NB4 (cell line): ENCODE data around the gene TRPV3.

Experiments
- DNase-seq: peaks from one replicate; pipeline ENCODE4 v3.0.0; 2010; ENCODE audit warnings: low read depth
- H3K4me3 ChIP-seq: one replicate; pipeline ENCODE4 v1.5.1; 2011; ENCODE audit warnings: mild to moderate bottlenecking, low read depth, low read length, moderate library complexity
- CTCF ChIP-seq: IDR thresholded peaks from one replicate; pipeline ENCODE4 v1.5.1; 2012; ENCODE audit warnings: low read depth, low read length
- MYC ChIP-seq: IDR thresholded peaks from 2 replicates; pipeline ENCODE4 v1.6.1; 2011; ENCODE audit warnings: low read depth, low read length
- POLR2A ChIP-seq: IDR thresholded peaks from 2 replicates; pipeline ENCODE4 v1.6.1; 2011; ENCODE audit warnings: mild to moderate bottlenecking; ENCODE audit not compliant: insufficient read length; ENCODE audit errors: extremely low read depth
- TF ChIP-seq, protein P1 (sequence below): IDR thresholded peaks from 2 replicates; pipeline ENCODE4 v1.6.1; 2011; ENCODE audit warnings: low read depth, low read length

TRPV3 gene

DNA sequence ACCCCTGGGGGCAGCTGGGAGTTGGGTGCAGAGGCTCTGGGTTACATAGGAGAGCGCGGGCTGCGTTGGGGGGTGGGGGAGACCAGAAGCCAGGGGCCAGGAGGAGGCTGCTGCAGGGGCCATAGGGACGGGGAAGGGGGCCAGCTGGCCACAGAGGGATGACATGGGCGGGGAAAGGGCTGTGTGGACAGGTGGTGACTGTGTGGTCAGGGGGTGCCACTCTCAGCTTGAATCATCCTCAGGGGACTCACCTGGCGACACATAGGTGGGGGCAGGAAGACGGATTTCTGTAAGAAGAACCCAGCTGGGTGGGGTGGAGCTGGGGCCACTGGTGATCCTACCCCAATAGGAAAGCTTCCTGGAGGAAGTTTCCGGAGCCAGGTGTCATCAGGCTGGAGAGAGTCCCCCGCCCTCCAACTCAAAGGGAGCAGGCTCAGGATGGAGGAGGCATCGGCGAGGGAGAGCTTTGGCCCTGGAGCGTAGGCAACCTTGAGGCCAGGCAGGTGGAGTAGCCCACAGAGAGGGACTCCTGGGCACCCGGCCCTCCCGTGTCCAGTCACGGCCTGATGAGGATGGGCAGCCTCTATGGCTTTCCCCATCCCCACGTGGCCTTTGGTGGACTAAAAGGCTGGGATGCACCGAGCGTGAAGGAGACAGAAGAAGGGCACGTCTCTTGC, 1.2 kb downstream of the TRPV3 start:
- TF ChIP-seq, protein P1, sequence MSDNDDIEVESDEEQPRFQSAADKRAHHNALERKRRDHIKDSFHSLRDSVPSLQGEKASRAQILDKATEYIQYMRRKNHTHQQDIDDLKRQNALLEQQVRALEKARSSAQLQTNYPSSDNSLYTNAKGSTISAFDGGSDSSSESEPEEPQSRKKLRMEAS: no peak
- TF ChIP-seq POLR2A: no peak
- TF ChIP-seq CTCF: no peak
- no peak for TF ChIP-seq MYC
- DNase-seq: no peak
- H3K4me3 ChIP-seq: no peak overlapping the region

DNA sequence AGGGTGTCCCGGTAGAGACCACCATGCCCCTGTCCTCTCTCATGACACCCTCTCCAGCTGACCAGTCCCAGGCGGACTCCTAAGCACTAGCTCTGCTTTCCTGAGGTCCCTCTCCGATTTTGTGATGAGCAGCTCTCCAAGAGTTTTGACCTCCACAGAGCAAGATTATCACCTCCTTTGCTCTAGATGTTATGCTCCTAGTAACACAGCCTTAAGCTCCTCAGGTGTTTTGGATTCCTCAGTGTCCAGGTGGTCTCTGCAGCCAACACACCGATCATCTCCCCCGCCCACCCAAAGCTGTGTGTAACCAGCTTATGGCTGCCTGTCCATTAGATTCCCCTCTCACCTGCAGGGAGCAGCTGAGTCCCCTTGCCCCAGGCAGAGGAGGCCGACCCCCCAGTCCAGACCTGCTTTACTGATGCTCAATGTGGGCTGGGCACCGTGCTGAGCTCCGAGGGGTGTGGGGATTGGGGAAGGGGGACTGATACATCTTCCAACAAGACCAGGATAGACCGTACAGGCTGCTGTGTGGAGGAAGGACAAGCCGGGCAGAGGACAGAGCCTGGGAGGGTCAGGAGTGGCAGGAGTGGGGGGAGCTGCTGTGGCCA, 2.3 kb downstream of the TRPV3 start:
- TF ChIP-seq, protein P1: no peak
- TF ChIP-seq POLR2A (no peak), MYC (no peak), CTCF (no peak)
- DNase-seq: no peak
- no peak overlapping the region for H3K4me3 ChIP-seq

GRCh38 chr17:3554440-3554839, 3.2 kb downstream of the TRPV3 start:
- TF ChIP-seq POLR2A (no peak), MYC (no peak), CTCF (no peak)
- TF ChIP-seq, protein P1: no peak
- H3K4me3 ChIP-seq: no peak overlapping the region
- DNase-seq: no peak

GRCh38 chr17:3553419-3554401, 3.9 kb downstream of the TRPV3 start:
- TF ChIP-seq, protein P1: no peak
- no peak for TF ChIP-seq CTCF
- no peak for TF ChIP-seq MYC
- no peak for TF ChIP-seq POLR2A

DNA sequence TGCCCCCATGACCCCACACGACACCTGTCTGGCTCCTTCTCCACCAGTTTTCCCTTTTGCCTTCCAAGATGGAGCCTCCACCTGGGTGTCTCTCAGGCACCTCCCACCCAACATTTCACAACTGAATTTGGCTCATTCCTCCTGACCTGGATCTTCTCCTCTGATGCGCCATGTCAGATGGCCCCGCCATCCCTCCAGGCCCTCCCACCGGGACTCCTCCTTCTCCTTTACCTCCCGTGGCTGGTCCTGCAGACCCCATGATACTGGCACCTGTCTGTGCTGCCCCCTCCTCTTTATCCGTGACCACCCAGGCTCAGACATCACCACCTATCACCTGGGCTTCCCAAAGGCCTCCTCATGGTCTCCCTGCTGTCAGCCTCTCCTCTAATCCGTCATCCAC, 4.7 kb downstream of the TRPV3 start:
- no peak for DNase-seq
- no peak overlapping the region for H3K4me3 ChIP-seq
- TF ChIP-seq CTCF: no peak
- no peak for TF ChIP-seq MYC
- TF ChIP-seq, protein P1: no peak
- TF ChIP-seq POLR2A: no peak

More at GRCh38 chr17:3553419-3554401, 3.9 kb downstream of the TRPV3 start:
- no peak overlapping the region for H3K4me3 ChIP-seq
- no peak for DNase-seq
